H9 (cell line): Measurements from ENCODE around the gene SLC29A1. TPM values are rescaled to one million over a fixed set of nuclear protein-coding genes. Genes with fewer than 3 reads are reported as not detected.
A peak's percentile ranks its signal among the peaks of the same experiment; 100 is the strongest.

Experiments used
- DNase-seq: peaks from one replicate; pipeline ENCODE4 v3.0.0-alpha.2; 2017
- H2AFZ ChIP-seq: one replicate; pipeline ENCODE4 v1.6.1; 2013; ENCODE audit warnings: mild to moderate bottlenecking, low read length, control low read depth, moderate library complexity
- H2AK5ac ChIP-seq: 2 replicates; pipeline ENCODE4 v1.6.1; 2013; ENCODE audit warnings: low read length, control low read depth, mixed read lengths; ENCODE audit not compliant: insufficient read length
- H2BK120ac ChIP-seq: one replicate; pipeline ENCODE4 v1.6.1; 2013; ENCODE audit warnings: low read depth, mild to moderate bottlenecking, low read length, control low read depth, inconsistent platforms; ENCODE audit not compliant: poor library complexity, severe bottlenecking
- H2BK12ac ChIP-seq: 2 replicates; pipeline ENCODE4 v1.6.1; 2013; ENCODE audit warnings: low read length, control low read depth, mixed read lengths, low read depth; ENCODE audit not compliant: insufficient read length
- H2BK15ac ChIP-seq: 2 replicates; pipeline ENCODE4 v1.6.1; 2013; ENCODE audit warnings: low read depth, low read length, control low read depth
- H2BK20ac ChIP-seq: one replicate; pipeline ENCODE4 v1.6.1; 2013; ENCODE audit warnings: low read depth, mild to moderate bottlenecking, low read length, control low read depth, inconsistent platforms; ENCODE audit not compliant: poor library complexity, severe bottlenecking
- H2BK5ac ChIP-seq: 2 replicates; pipeline ENCODE4 v1.6.1; 2013; ENCODE audit warnings: low read length, control low read depth, mixed read lengths; ENCODE audit not compliant: insufficient read length
- H3K14ac ChIP-seq: 2 replicates; pipeline ENCODE4 v1.6.1; 2013; ENCODE audit warnings: low read length, control low read depth; ENCODE audit not compliant: insufficient read depth
- H3K18ac ChIP-seq: 2 replicates; pipeline ENCODE4 v1.6.1; 2013; ENCODE audit warnings: low read depth, mild to moderate bottlenecking, mixed read lengths, low read length, control low read depth; ENCODE audit not compliant: insufficient read length
- H3K23ac ChIP-seq: 2 replicates; pipeline ENCODE4 v1.6.1; 2013; ENCODE audit warnings: low read length, control low read depth, mixed read lengths, low read depth; ENCODE audit not compliant: insufficient read length
- H3K23me2 ChIP-seq: 2 replicates; pipeline ENCODE4 v1.6.1; 2013; ENCODE audit warnings: low read depth, mild to moderate bottlenecking, mixed read lengths, low read length, control low read depth; ENCODE audit not compliant: insufficient read length, poor library complexity, severe bottlenecking
- H3K27ac ChIP-seq: 2 replicates; pipeline ENCODE4 v1.5.1; 2013; ENCODE audit warnings: low read length, control low read depth, mixed read lengths, low read depth; ENCODE audit not compliant: insufficient read length
- H3K27me3 ChIP-seq: 2 replicates; pipeline ENCODE4 v1.6.1; 2013; ENCODE audit warnings: low read length, control low read depth, inconsistent platforms; ENCODE audit not compliant: insufficient read depth
- H3K4ac ChIP-seq: 2 replicates; pipeline ENCODE4 v1.6.1; 2013; ENCODE audit warnings: low read depth, mild to moderate bottlenecking, control low read depth, inconsistent platforms, low read length, moderate library complexity
- H3K4me1 ChIP-seq: 2 replicates; pipeline ENCODE4 v1.6.1; 2013; ENCODE audit warnings: low read length, control low read depth, inconsistent platforms; ENCODE audit not compliant: insufficient read depth
- H3K4me2 ChIP-seq: 2 replicates; pipeline ENCODE4 v1.6.1; 2013; ENCODE audit warnings: low read length, control low read depth, mixed read lengths; ENCODE audit not compliant: insufficient read length, insufficient read depth
- H3K56ac ChIP-seq: 2 replicates; pipeline ENCODE4 v1.6.1; 2013; ENCODE audit warnings: low read depth, mild to moderate bottlenecking, mixed read lengths, low read length, control low read depth; ENCODE audit not compliant: insufficient read length
- H3K79me1 ChIP-seq: 2 replicates; pipeline ENCODE4 v1.6.1; 2013; ENCODE audit warnings: low read depth, mild to moderate bottlenecking, moderate library complexity, low read length, control low read depth, inconsistent platforms; ENCODE audit not compliant: insufficient read depth, poor library complexity, severe bottlenecking
- H3K79me2 ChIP-seq: 2 replicates; pipeline ENCODE4 v1.6.1; 2013; ENCODE audit warnings: low read length, control low read depth, inconsistent platforms; ENCODE audit not compliant: insufficient read depth
- H3K9ac ChIP-seq: 2 replicates; pipeline ENCODE4 v1.6.1; 2013; ENCODE audit warnings: low read length, control low read depth, mixed read lengths; ENCODE audit not compliant: insufficient read length; ENCODE audit errors: extremely low read depth
- H3K9me3 ChIP-seq: one replicate; pipeline ENCODE4 v1.6.1; 2013; ENCODE audit warnings: low read depth, low read length, inconsistent platforms; ENCODE audit not compliant: control insufficient read depth
- H3T11ph ChIP-seq: one replicate; pipeline ENCODE4 v1.6.1; 2013; ENCODE audit warnings: mild to moderate bottlenecking, low read length, control low read depth, inconsistent platforms
- H4K20me1 ChIP-seq: one replicate; pipeline ENCODE4 v1.6.1; 2013; ENCODE audit not compliant: control insufficient read depth, insufficient read length, insufficient read depth
- H4K5ac ChIP-seq: 2 replicates; pipeline ENCODE4 v1.6.1; 2013; ENCODE audit warnings: low read depth, mild to moderate bottlenecking, mixed read lengths, low read length, control low read depth; ENCODE audit not compliant: insufficient read length
- H4K8ac ChIP-seq: replicated peaks from 2 replicates; pipeline ENCODE4 v1.6.1; 2013; ENCODE audit warnings: low read length, control low read depth, mixed read lengths, low read depth; ENCODE audit not compliant: insufficient read length
- H4K91ac ChIP-seq: 2 replicates; pipeline ENCODE4 v1.6.1; 2013; ENCODE audit warnings: low read depth, mild to moderate bottlenecking, moderate library complexity, mixed read lengths, low read length, control low read depth; ENCODE audit not compliant: insufficient read length
- H3K27ac Mint-ChIP-seq, 3 experiments: 2 replicates in 2 of 3; 3 replicates in 1 of 3; pipeline ENCODE4 v1.8.0; 2020 to 2021; ENCODE audit warnings: mixed read lengths in 3 of 3, mild to moderate bottlenecking in 1 of 3, moderate library complexity in 1 of 3
- H3K27me3 Mint-ChIP-seq: 2 replicates; pipeline ENCODE4 v1.8.0; 2021; ENCODE audit warnings: low read depth, mild to moderate bottlenecking, moderate library complexity, mixed read lengths
- H3K36me3 Mint-ChIP-seq, 3 experiments: 2 replicates in 2 of 3; 3 replicates in 1 of 3; pipeline ENCODE4 v1.8.0; 2020 to 2021; ENCODE audit warnings: low read depth in 3 of 3, mixed read lengths in 3 of 3; ENCODE audit not compliant: insufficient read depth in 1 of 3
- H3K4me1 Mint-ChIP-seq, 2 experiments: 2 replicates each; pipeline ENCODE4 v1.8.0; 2020; ENCODE audit warnings: mixed read lengths in 2 of 2
- H3K4me3 Mint-ChIP-seq, 2 experiments: 2 replicates in 1 of 2; 3 replicates in 1 of 2; pipeline ENCODE4 v1.8.0; 2020 to 2021; ENCODE audit warnings: mild to moderate bottlenecking in 2 of 2, mixed read lengths in 2 of 2, moderate library complexity in 1 of 2
- H3K9me3 Mint-ChIP-seq, 2 experiments: 2 replicates in 1 of 2; 3 replicates in 1 of 2; pipeline ENCODE4 v1.8.0; 2020; ENCODE audit warnings: mild to moderate bottlenecking in 2 of 2, mixed read lengths in 2 of 2, moderate library complexity in 1 of 2
- CTCF ChIP-seq: fragments of 200-600 bp; sonication (generic); conservative IDR thresholded peaks from 3 replicates; pipeline ENCODE4 v1.8.0; 2021; ENCODE audit warnings: antibody characterized with exemption, mild to moderate bottlenecking
- WGBS: extraction: QIAGEN DNeasy Blood & Tissue Kit; methylation state at CpG from one replicate; pipeline ENCODE4 v1.1.7; 2013; ENCODE audit warnings: missing lambda C conversion rate, low lambda C conversion rate, mixed read lengths; ENCODE audit not compliant: insufficient read length; ENCODE audit errors: extremely low coverage; 5-methylcytosine and 5-hydroxymethylcytosine counted together
- total RNA-seq: library from RNA; stranded (reverse); gene quantifications from 2 replicates; pipeline ENCODE4 v1.2.1, GENCODE V29; 2021

SLC29A1 gene
- total RNA-seq, 1 experiment from 2014 or later: 124 TPM

DNA sequence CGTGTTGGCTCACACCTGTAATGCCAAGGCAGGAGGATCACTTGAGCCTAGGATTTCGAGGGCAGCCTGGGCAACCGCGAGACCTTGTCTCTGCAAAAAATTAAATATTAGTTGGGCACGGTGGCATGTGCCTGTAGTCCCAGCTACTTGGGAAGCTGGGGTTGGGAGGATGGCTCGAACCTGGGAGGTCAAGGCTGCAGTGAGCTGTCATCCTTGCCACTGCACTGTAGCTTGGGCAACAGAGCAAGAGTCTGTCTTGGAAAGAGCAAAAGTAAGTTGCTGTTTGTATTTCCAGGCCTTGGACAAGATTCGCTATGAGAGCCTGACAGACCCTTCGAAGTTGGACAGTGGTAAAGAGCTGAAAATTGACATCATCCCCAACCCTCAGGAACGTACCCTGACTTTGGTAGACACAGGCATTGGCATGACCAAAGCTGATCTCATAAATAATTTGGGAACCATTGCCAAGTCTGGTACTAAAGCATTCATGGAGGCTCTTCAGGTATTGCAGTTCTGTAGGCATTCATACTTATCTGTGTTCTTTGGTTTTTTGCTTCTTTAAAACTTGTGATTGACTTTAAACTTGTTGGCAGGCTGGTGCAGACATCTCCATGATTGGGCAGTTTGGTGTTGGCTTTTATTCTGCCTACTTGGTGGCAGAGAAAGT, 25.8 kb downstream of the SLC29A1 start:
- Histone ChIP-seq H2BK12ac (no peak overlapping the region), H3K9me3 (no peaks in the 10 kb centered on the region), H2BK5ac (no peak overlapping the region), H3K18ac (no peak overlapping the region), H3K79me2 (peaks cover 27% of the 10 kb centered on the region), H3K23me2 (peaks cover 10% of the 10 kb centered on the region), H4K8ac (no peak overlapping the region), H3K4me2 (peak overlapping the region; percentile 76), H4K91ac (no peak overlapping the region), H2BK120ac (no peak overlapping the region), H3K79me1 (no peaks in the 10 kb centered on the region), H3K23ac (no peak overlapping the region), H2AK5ac (no peak overlapping the region), H2AFZ (no peak overlapping the region), H3K9ac (peak overlapping the region; percentile 39), H2BK15ac (no peak overlapping the region), H3K27ac (no peak overlapping the region), H2BK20ac (no peak overlapping the region), H3K14ac (no peak overlapping the region), H4K20me1 (no peaks in the 10 kb centered on the region), H3K56ac (no peak overlapping the region), H3T11ph (no peak overlapping the region), H3K27me3 (no peaks in the 10 kb centered on the region), H3K4me1 (peaks cover 12% of the 10 kb centered on the region; the same call in 1 of the 2 replicates), H3K4ac (no peak overlapping the region), H4K5ac (no peak overlapping the region)
- peaks cover 64 to 74% (median 72%) of the 10 kb centered on the region in 3 experiments for H3K36me3 Mint-ChIP-seq
- no CpG with 5 or more reads among the region's 9 CpGs for WGBS
- DNase-seq: no peak
- H3K27ac Mint-ChIP-seq: peak overlapping the region; percentile 79 to 100 (median 97); a peak in 5 of 7 replicates
- no peak for TF ChIP-seq CTCF
- peaks cover 5% of the 10 kb centered on the region for H3K27me3 Mint-ChIP-seq
- H3K9me3 Mint-ChIP-seq: peaks cover 3 to 4% of the 10 kb centered on the region in 2 experiments; a peak in 3 of 5 replicates
- peaks cover 44 to 48% of the 10 kb centered on the region in 2 experiments for H3K4me1 Mint-ChIP-seq
- H3K4me3 Mint-ChIP-seq: peak overlapping the region; percentile 99 to 100
